ENCODE measurements around the gene RARA. TPM values are rescaled to one million over a fixed set of nuclear protein-coding genes. Genes with fewer than 3 reads are reported as not detected.

The RARA gene
- polyA plus RNA-seq, 1 donor from 2014 or later, result 6.6 TPM

DNA sequence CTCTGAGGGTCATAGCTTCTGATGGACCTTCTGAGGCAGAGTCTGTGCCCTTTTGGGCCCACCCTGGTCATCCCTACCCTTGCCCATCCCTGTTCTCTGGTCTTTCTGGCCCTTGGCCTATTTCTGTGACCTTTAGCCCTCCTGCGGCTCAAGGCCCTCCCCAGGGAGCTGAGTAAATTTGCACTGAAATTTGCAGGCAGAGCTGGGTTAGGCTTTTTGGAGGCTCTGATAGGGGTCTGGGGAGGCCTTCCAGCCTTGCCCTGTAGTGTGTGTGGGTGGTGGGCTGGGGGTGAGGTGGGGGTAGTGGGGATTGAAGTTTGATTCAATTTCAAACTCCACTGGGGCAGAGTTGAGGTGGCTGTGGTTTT is 17.8 kb downstream of the RARA start:
- H3K4me2 ChIP-seq (ENCODE audit: low read length), result no peak overlapping the region
- no peak overlapping the region for H3K9ac ChIP-seq (ENCODE audit: low read length)
- no peak overlapping the region for H3K27ac ChIP-seq (ENCODE audit: low read length)
- H3F3A ChIP-seq (ENCODE audit: insufficient read depth, low read length, poor library complexity, severe bottlenecking), result no peaks in the 10 kb centered on the region
- no peaks in the 10 kb centered on the region for H3K79me2 ChIP-seq (replicated peaks; ENCODE audit: insufficient read depth, low read length)
- H2AFZ ChIP-seq (ENCODE audit: low read depth, low read length), result no peak overlapping the region
- TF ChIP-seq EP300 (conservative IDR thresholded peaks at IDR 0.05; ENCODE audit: poor library complexity, severe bottlenecking), result no peak
- no peak for TF ChIP-seq RAD21 (conservative IDR thresholded peaks at IDR 0.05)
- no peak for TF ChIP-seq MXI1 (conservative IDR thresholded peaks at IDR 0.05; ENCODE audit: poor library complexity, severe bottlenecking)
- no peak for TF ChIP-seq REST (IDR thresholded peaks at IDR 0.05; ENCODE audit: borderline replicate concordance)
- TF ChIP-seq SMC3 (conservative IDR thresholded peaks at IDR 0.05; ENCODE audit: poor library complexity), result no peak
- TF ChIP-seq EZH2 (IDR thresholded peaks at IDR 0.05; ENCODE audit: borderline replicate concordance, insufficient read depth, low read length, poor library complexity, severe bottlenecking), result no peak
- TF ChIP-seq, protein P1, sequence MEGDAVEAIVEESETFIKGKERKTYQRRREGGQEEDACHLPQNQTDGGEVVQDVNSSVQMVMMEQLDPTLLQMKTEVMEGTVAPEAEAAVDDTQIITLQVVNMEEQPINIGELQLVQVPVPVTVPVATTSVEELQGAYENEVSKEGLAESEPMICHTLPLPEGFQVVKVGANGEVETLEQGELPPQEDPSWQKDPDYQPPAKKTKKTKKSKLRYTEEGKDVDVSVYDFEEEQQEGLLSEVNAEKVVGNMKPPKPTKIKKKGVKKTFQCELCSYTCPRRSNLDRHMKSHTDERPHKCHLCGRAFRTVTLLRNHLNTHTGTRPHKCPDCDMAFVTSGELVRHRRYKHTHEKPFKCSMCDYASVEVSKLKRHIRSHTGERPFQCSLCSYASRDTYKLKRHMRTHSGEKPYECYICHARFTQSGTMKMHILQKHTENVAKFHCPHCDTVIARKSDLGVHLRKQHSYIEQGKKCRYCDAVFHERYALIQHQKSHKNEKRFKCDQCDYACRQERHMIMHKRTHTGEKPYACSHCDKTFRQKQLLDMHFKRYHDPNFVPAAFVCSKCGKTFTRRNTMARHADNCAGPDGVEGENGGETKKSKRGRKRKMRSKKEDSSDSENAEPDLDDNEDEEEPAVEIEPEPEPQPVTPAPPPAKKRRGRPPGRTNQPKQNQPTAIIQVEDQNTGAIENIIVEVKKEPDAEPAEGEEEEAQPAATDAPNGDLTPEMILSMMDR (IDR thresholded peaks at IDR 0.05; ENCODE audit: poor library complexity, severe bottlenecking), result no peak
- TF ChIP-seq POLR2AphosphoS5 (IDR thresholded peaks at IDR 0.05), result no peak
- no peaks in the 10 kb centered on the region for H3K36me3 ChIP-seq (ENCODE audit: insufficient read depth, low read length)
- H3K9me3 ChIP-seq (ENCODE audit: low read length), result no peaks in the 10 kb centered on the region
- H3K9me2 ChIP-seq (ENCODE audit: insufficient read depth, low read length), result no peaks in the 10 kb centered on the region
- no peaks in the 10 kb centered on the region for H4K20me1 ChIP-seq (ENCODE audit: insufficient read depth)
- H3K4me3 ChIP-seq (ENCODE audit: low read length), result no peak overlapping the region
- H3K27me3 ChIP-seq (ENCODE audit: insufficient read depth, low read depth, low read length), result no peaks in the 10 kb centered on the region

GRCh38 chr17:40327244-40327729 is 18.3 kb downstream of the RARA start:
- H3K27ac ChIP-seq (ENCODE audit: low read length), result no peak overlapping the region
- H3K9me2 ChIP-seq (ENCODE audit: insufficient read depth, low read length), result no peaks in the 10 kb centered on the region
- no peaks in the 10 kb centered on the region for H3K79me2 ChIP-seq (replicated peaks; ENCODE audit: insufficient read depth, low read length)
- no peak overlapping the region for H3K9ac ChIP-seq (ENCODE audit: low read length)
- no peak overlapping the region for H3K4me3 ChIP-seq (ENCODE audit: low read length)
- no peaks in the 10 kb centered on the region for H3K9me3 ChIP-seq (ENCODE audit: low read length)
- TF ChIP-seq, protein P1 (IDR thresholded peaks at IDR 0.05; ENCODE audit: poor library complexity, severe bottlenecking), result no peak
- TF ChIP-seq EP300 (conservative IDR thresholded peaks at IDR 0.05; ENCODE audit: poor library complexity, severe bottlenecking), result no peak
- no peak for TF ChIP-seq MXI1 (conservative IDR thresholded peaks at IDR 0.05; ENCODE audit: poor library complexity, severe bottlenecking)
- TF ChIP-seq RAD21 (conservative IDR thresholded peaks at IDR 0.05), result no peak
- TF ChIP-seq REST (IDR thresholded peaks at IDR 0.05; ENCODE audit: borderline replicate concordance), result no peak
- TF ChIP-seq POLR2AphosphoS5 (IDR thresholded peaks at IDR 0.05), result no peak
- TF ChIP-seq TAF1 (IDR thresholded peaks at IDR 0.05; ENCODE audit: low read depth), result no peak
- no peak for TF ChIP-seq EZH2 (IDR thresholded peaks at IDR 0.05; ENCODE audit: borderline replicate concordance, insufficient read depth, low read length, poor library complexity, severe bottlenecking)
- no peaks in the 10 kb centered on the region for H3F3A ChIP-seq (ENCODE audit: insufficient read depth, low read length, poor library complexity, severe bottlenecking)
- no peaks in the 10 kb centered on the region for H3K36me3 ChIP-seq (ENCODE audit: insufficient read depth, low read length)
- H4K20me1 ChIP-seq (ENCODE audit: insufficient read depth), result no peaks in the 10 kb centered on the region
- no peaks in the 10 kb centered on the region for H3K27me3 ChIP-seq (ENCODE audit: insufficient read depth, low read depth, low read length)
- no peak overlapping the region for H3K4me2 ChIP-seq (ENCODE audit: low read length)
- no peak overlapping the region for H2AFZ ChIP-seq (ENCODE audit: low read depth, low read length)
